NCI-H82 treated with DMSO at 0.1 percent for 48 hours (cell line): ENCODE measurements around the gene SMYD3.
A peak's percentile ranks its signal among the peaks of the same experiment; 100 is the strongest.

Experiments
- DNase-seq: peaks from one replicate; lab custom pipeline; 2025; ENCODE audit not compliant: unreplicated experiment; lab: John Stamatoyannopoulos, UW

Gene SMYD3

GRCh38 chr1:245937316-245938045 lies 569.6 kb downstream of the SMYD3 start:
- no peak for DNase-seq

GRCh38 chr1:245934409-245934808 lies 572.7 kb downstream of the SMYD3 start:
- no peak for DNase-seq

- no peak for DNase-seq
Observed at GRCh38 chr1:245933431-245934045, 573.5 kb downstream of the SMYD3 start.

- DNase-seq = no peak
Observed at GRCh38 chr1:245932302-245932972, 574.6 kb downstream of the SMYD3 start.

- no peak for DNase-seq
Observed at GRCh38 chr1:245931450-245931849, 575.6 kb downstream of the SMYD3 start.

GRCh38 chr1:245929224-245929623 lies 577.9 kb downstream of the SMYD3 start:
- DNase-seq = no peak

- DNase-seq = no peak
Observed at GRCh38 chr1:245926888-245927287, 580.2 kb downstream of the SMYD3 start.

GRCh38 chr1:245923215-245923614 lies 583.9 kb downstream of the SMYD3 start:
- no peak for DNase-seq

- DNase-seq = no peak
Observed at GRCh38 chr1:245921417-245921816, 585.7 kb downstream of the SMYD3 start.

- DNase-seq = no peak
Observed at GRCh38 chr1:245917403-245917802, 589.7 kb downstream of the SMYD3 start.

GRCh38 chr1:245915841-245916240 lies 591.2 kb downstream of the SMYD3 start:
- DNase-seq = no peak

- DNase-seq = peak; percentile 29
Observed at GRCh38 chr1:245915406-245915805, 591.7 kb downstream of the SMYD3 start.

- no peak for DNase-seq
Observed at GRCh38 chr1:245908543-245908942, 598.5 kb downstream of the SMYD3 start.

GRCh38 chr1:245906207-245906606 lies 600.9 kb downstream of the SMYD3 start:
- no peak for DNase-seq

- DNase-seq = no peak
Observed at GRCh38 chr1:245903851-245904250, 603.2 kb downstream of the SMYD3 start.

- DNase-seq = no peak
Observed at GRCh38 chr1:245901565-245901964, 605.5 kb downstream of the SMYD3 start.

- no peak for DNase-seq
Observed at GRCh38 chr1:245901037-245901436, 606.0 kb downstream of the SMYD3 start.

GRCh38 chr1:245898581-245898980 lies 608.5 kb downstream of the SMYD3 start:
- DNase-seq = no peak

- no peak for DNase-seq
Observed at GRCh38 chr1:245896258-245896657, 610.8 kb downstream of the SMYD3 start.

GRCh38 chr1:245895455-245895959 lies 611.6 kb downstream of the SMYD3 start:
- no peak for DNase-seq

GRCh38 chr1:245894843-245895242 lies 612.2 kb downstream of the SMYD3 start:
- DNase-seq = no peak

- DNase-seq = no peak
Observed at GRCh38 chr1:245893025-245893424, 614.1 kb downstream of the SMYD3 start.
